Progenitor cell of endocrine pancreas (in vitro differentiated cells): ENCODE results near the gene FGFRL1. TPM values are rescaled to one million over a fixed set of nuclear protein-coding genes. Genes with fewer than 3 reads are reported as not detected.

Experiments used
- DNase-seq: peaks from one replicate; pipeline ENCODE4 v3.0.0; 2021; ENCODE audit warnings: low spot score; ENCODE audit not compliant: unreplicated experiment
- H3K27ac Mint-ChIP-seq: 2 replicates; pipeline ENCODE4 v1.8.0; 2021; ENCODE audit warnings: mild to moderate bottlenecking, moderate library complexity, mixed read lengths
- H3K27me3 Mint-ChIP-seq: 2 replicates; pipeline ENCODE4 v1.8.0; 2021; ENCODE audit warnings: mixed read lengths
- H3K36me3 Mint-ChIP-seq: 2 replicates; pipeline ENCODE4 v1.8.0; 2022; ENCODE audit warnings: mixed read lengths; ENCODE audit not compliant: insufficient read depth
- H3K4me1 Mint-ChIP-seq: 2 replicates; pipeline ENCODE4 v1.8.0; 2021; ENCODE audit warnings: low read depth, mixed read lengths
- H3K4me3 Mint-ChIP-seq: 2 replicates; pipeline ENCODE4 v1.8.0; 2021; ENCODE audit warnings: low read depth, mild to moderate bottlenecking, moderate library complexity, mixed read lengths
- H3K9me3 Mint-ChIP-seq: 2 replicates; pipeline ENCODE4 v1.8.0; 2021; ENCODE audit warnings: low read depth, mixed read lengths
- CTCF ChIP-seq: fragments of 200-600 bp; sonication (generic); IDR thresholded peaks from one replicate; pipeline ENCODE4 v1.5.0; 2021; ENCODE audit warnings: antibody characterized with exemption, mild to moderate bottlenecking; ENCODE audit not compliant: unreplicated experiment
- total RNA-seq: library from RNA; stranded (reverse); gene quantifications from 2 replicates; pipeline ENCODE4 v1.2.1, GENCODE V29; 2021

FGFRL1 gene
- total RNA-seq, 1 donor from 2014 or later, result 126 TPM

DNA sequence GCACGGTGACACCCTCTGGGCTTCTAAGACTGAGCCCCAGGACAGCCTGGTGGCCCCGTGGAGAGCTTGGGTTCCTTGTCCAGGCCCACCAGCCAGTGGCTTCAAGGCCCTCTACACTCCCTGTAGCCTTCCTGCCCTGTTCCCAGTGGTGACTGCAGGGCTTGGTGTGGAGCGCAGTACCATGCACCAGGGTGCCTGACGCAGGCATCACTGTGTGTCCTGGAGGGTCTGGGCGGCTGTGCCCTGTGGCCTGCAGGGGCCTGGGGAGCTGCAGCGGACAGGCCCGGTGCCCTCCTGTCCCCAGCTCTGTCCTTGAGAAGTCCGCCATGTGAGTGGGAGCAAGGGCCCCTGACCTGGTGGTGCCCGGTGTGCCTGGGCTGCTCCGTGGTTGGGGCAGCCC, 4.3 kb downstream of the FGFRL1 start:
- no peaks in the 10 kb centered on the region for H3K9me3 Mint-ChIP-seq

GRCh38 chr4:1017211-1017610, 5.8 kb downstream of the FGFRL1 start:
- Mint-ChIP-seq H3K36me3 (peaks cover 3% of the 10 kb centered on the region), H3K4me3 (no peak overlapping the region), H3K9me3 (no peaks in the 10 kb centered on the region), H3K27me3 (no peaks in the 10 kb centered on the region), H3K27ac (no peak overlapping the region), H3K4me1 (peaks cover 18% of the 10 kb centered on the region)
- TF ChIP-seq CTCF, result no peak
- no peak for DNase-seq

More for the DNA sequence above, 4.3 kb downstream of the FGFRL1 start:
- Mint-ChIP-seq H3K36me3 (peaks cover 3% of the 10 kb centered on the region), H3K27me3 (no peaks in the 10 kb centered on the region), H3K4me1 (peaks cover 18% of the 10 kb centered on the region), H3K27ac (no peak overlapping the region), H3K4me3 (no peak overlapping the region)
- no peak for TF ChIP-seq CTCF
- DNase-seq, result no peak

GRCh38 chr4:1017706-1018105, 6.3 kb downstream of the FGFRL1 start:
- peaks cover 3% of the 10 kb centered on the region for H3K36me3 Mint-ChIP-seq
- H3K27ac Mint-ChIP-seq, result no peak overlapping the region
- no peak overlapping the region for H3K4me3 Mint-ChIP-seq
- peaks cover 18% of the 10 kb centered on the region for H3K4me1 Mint-ChIP-seq
- DNase-seq, result no peak
- H3K9me3 Mint-ChIP-seq, result no peaks in the 10 kb centered on the region
- no peak for TF ChIP-seq CTCF
- H3K27me3 Mint-ChIP-seq, result no peaks in the 10 kb centered on the region

DNA sequence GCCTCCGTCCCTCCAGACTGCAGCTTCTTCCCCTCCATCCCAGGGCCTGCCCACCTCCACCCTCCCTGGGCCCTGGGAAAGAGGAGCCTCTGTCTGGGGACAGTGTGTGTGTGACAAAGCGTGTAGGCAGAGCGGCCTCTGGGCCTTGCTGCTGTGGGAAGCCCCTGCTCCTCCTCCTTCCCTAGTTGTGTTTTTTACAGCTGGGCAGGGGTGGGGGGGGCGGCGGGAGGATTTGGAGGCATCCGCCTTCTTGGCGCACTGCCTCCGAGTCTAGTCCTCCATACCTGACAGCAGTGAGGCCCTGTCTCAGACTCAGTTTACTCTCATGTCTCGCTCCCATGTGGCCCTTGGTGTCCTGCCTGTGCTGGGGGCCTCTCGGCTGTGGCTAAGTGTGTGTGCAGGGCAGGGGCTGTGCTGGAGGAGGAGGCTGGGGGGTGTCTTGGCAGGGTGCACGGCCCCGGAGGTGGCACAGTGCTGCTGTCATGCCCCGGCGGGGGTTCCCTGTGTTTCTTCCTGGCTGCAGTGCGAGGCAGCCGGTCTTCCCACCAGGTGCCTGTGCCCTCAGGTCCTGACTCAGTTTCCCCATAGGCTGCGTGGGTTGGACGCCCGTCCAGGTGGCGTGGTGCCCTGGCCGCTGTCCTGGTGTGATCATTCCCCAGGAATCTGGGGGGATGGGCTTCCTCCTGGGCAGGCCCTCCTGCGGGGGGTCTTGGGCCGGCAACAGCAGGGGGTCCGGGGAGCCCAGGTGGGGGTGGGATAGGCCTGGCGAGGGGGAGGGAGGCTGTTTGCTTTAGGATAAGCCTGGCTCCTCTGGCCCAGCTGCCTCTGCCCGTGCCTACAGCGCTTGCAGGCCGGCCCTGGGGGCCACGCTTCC, 7.0 kb downstream of the FGFRL1 start:
- H3K36me3 Mint-ChIP-seq, result peaks cover 3% of the 10 kb centered on the region
- H3K27ac Mint-ChIP-seq, result peak overlapping the region; percentile 59
- no peaks in the 10 kb centered on the region for H3K9me3 Mint-ChIP-seq
- H3K4me3 Mint-ChIP-seq, result no peak overlapping the region
- DNase-seq, result no peak
- H3K27me3 Mint-ChIP-seq, result no peaks in the 10 kb centered on the region
- peaks cover 18% of the 10 kb centered on the region for H3K4me1 Mint-ChIP-seq
- TF ChIP-seq CTCF, result no peak

- Mint-ChIP-seq H3K27ac (peak overlapping the region; percentile 5), H3K27me3 (no peaks in the 10 kb centered on the region)
Observed at GRCh38 chr4:1019320-1019719, 7.9 kb downstream of the FGFRL1 start.

More at GRCh38 chr4:1019320-1019719, 7.9 kb downstream of the FGFRL1 start:
- Mint-ChIP-seq H3K4me1 (peaks cover 10% of the 10 kb centered on the region), H3K9me3 (no peaks in the 10 kb centered on the region), H3K36me3 (peaks cover 1% of the 10 kb centered on the region), H3K4me3 (no peak overlapping the region)
- DNase-seq, result no peak
- no peak for TF ChIP-seq CTCF
